ENCODE results near the gene NSUN4.

NSUN4 gene

GRCh38 chr1:46340404-46341221 lies at the start of gene NSUN4:
Gene NSUN4 (plus strand): TSS chr1:46340807. CDS start chr1:46340827, 20 bp downstream.
- Histone ChIP-seq H3K27ac (peak within 1 kb of the TSS; percentile 72), H3K4me2 (peak within 1 kb of the TSS; percentile 52; the same call in 1 of the 2 replicates), H3K4me3 (IDR thresholded peaks at IDR 0.05; ENCODE audit: insufficient read depth, low read depth, low read length) (peak within 1 kb of the TSS; percentile 14), H3K79me2 (ENCODE audit: insufficient read depth, low read depth) (no peaks in the 10 kb centered on the region), H4K20me1 (ENCODE audit: insufficient read depth) (no peaks in the 10 kb centered on the region), H3K4me1 (ENCODE audit: low read depth, poor library complexity, severe bottlenecking) (peaks cover 21% of the 10 kb centered on the region), H2AFZ (ENCODE audit: low read depth) (peak within 1 kb of the TSS; percentile 74), H3K9ac (peak within 1 kb of the TSS; percentile 82), H3K27me3 (ENCODE audit: insufficient read depth, low read depth) (no peaks in the 10 kb centered on the region), H3K36me3 (ENCODE audit: insufficient read depth) (no peaks in the 10 kb centered on the region)
- peak; percentile 46; the same call in 1 of the 2 replicates for TF ChIP-seq CTCF (conservative IDR thresholded peaks at IDR 0.05; ENCODE audit: low read depth, low read length)

- no peak for TF ChIP-seq CTCF (conservative IDR thresholded peaks at IDR 0.05; ENCODE audit: low read depth, low read length)
- Histone ChIP-seq H4K20me1 (ENCODE audit: insufficient read depth) (no peaks in the 10 kb centered on the region), H3K9ac (no peak overlapping the region), H3K4me1 (ENCODE audit: low read depth, poor library complexity, severe bottlenecking) (no peaks in the 10 kb centered on the region), H3K79me2 (ENCODE audit: insufficient read depth, low read depth) (peaks cover 11% of the 10 kb centered on the region; the same call in 1 of the 2 replicates), H3K27ac (no peak overlapping the region), H3K4me2 (no peak overlapping the region), H2AFZ (ENCODE audit: low read depth) (no peak overlapping the region), H3K4me3 (IDR thresholded peaks at IDR 0.05; ENCODE audit: insufficient read depth, low read depth, low read length) (no peak overlapping the region), H3K27me3 (ENCODE audit: insufficient read depth, low read depth) (no peaks in the 10 kb centered on the region), H3K36me3 (ENCODE audit: insufficient read depth) (no peaks in the 10 kb centered on the region)
Measured at GRCh38 chr1:46295306-46295705, 45.3 kb upstream of the NSUN4 start.

- no peak overlapping the region for H3K27ac ChIP-seq
Measured at GRCh38 chr1:46298387-46298786, 42.2 kb upstream of the NSUN4 start.

GRCh38 chr1:46300673-46301405 lies 39.8 kb upstream of the NSUN4 start:
- Histone ChIP-seq H3K9ac (no peak overlapping the region), H3K4me1 (ENCODE audit: low read depth, poor library complexity, severe bottlenecking) (peaks cover 11% of the 10 kb centered on the region), H3K27me3 (ENCODE audit: insufficient read depth, low read depth) (no peaks in the 10 kb centered on the region), H3K27ac (no peak overlapping the region), H3K36me3 (ENCODE audit: insufficient read depth) (no peaks in the 10 kb centered on the region), H4K20me1 (ENCODE audit: insufficient read depth) (no peaks in the 10 kb centered on the region), H3K79me2 (ENCODE audit: insufficient read depth, low read depth) (peaks cover 58% of the 10 kb centered on the region), H2AFZ (ENCODE audit: low read depth) (no peak overlapping the region), H3K4me2 (peak overlapping the region; percentile 61; the same call in 1 of the 2 replicates), H3K4me3 (IDR thresholded peaks at IDR 0.05; ENCODE audit: insufficient read depth, low read depth, low read length) (no peak overlapping the region)
- no peak for TF ChIP-seq CTCF (conservative IDR thresholded peaks at IDR 0.05; ENCODE audit: low read depth, low read length)

More at GRCh38 chr1:46298387-46298786, 42.2 kb upstream of the NSUN4 start:
- H4K20me1 ChIP-seq (ENCODE audit: insufficient read depth): no peaks in the 10 kb centered on the region
- no peaks in the 10 kb centered on the region for H3K27me3 ChIP-seq (ENCODE audit: insufficient read depth, low read depth)
- no peak overlapping the region for H2AFZ ChIP-seq (ENCODE audit: low read depth)
- H3K9ac ChIP-seq: no peak overlapping the region
- no peaks in the 10 kb centered on the region for H3K4me1 ChIP-seq (ENCODE audit: low read depth, poor library complexity, severe bottlenecking)
- no peak for TF ChIP-seq CTCF (conservative IDR thresholded peaks at IDR 0.05; ENCODE audit: low read depth, low read length)
- no peak overlapping the region for H3K4me3 ChIP-seq (IDR thresholded peaks at IDR 0.05; ENCODE audit: insufficient read depth, low read depth, low read length)
- no peak overlapping the region for H3K4me2 ChIP-seq
- H3K36me3 ChIP-seq (ENCODE audit: insufficient read depth): no peaks in the 10 kb centered on the region
- H3K79me2 ChIP-seq (ENCODE audit: insufficient read depth, low read depth): peaks cover 35% of the 10 kb centered on the region
